Activated CD4-positive, alpha-beta T cell treated with anti-CD3 and anti-CD28 coated beads for 48 hours (primary cell): ENCODE data around the gene SLC9A8.

Experiments
- DNase-seq: peaks from one replicate; pipeline ENCODE4 v3.0.0-alpha.2; 2020

Gene SLC9A8

GRCh38 chr20:49818816-49819215, 6.2 kb downstream of the SLC9A8 start:
- no peak for DNase-seq

- no peak for DNase-seq
Observed at GRCh38 chr20:49819702-49820101, 7.1 kb downstream of the SLC9A8 start.

- DNase-seq: no peak
Observed at GRCh38 chr20:49821381-49821780, 8.8 kb downstream of the SLC9A8 start.

- DNase-seq: no peak
Observed at GRCh38 chr20:49821870-49822331, 9.3 kb downstream of the SLC9A8 start.

GRCh38 chr20:49823152-49823847, 10.7 kb downstream of the SLC9A8 start:
- no peak for DNase-seq

- no peak for DNase-seq
Observed at GRCh38 chr20:49824206-49824605, 11.6 kb downstream of the SLC9A8 start.

- no peak for DNase-seq
Observed at GRCh38 chr20:49825521-49826033, 12.9 kb downstream of the SLC9A8 start.

- no peak for DNase-seq
Observed at GRCh38 chr20:49831022-49831769, 18.6 kb downstream of the SLC9A8 start.

GRCh38 chr20:49831770-49832631, 19.4 kb downstream of the SLC9A8 start:
- DNase-seq: no peak

GRCh38 chr20:49832632-49833327, 20.2 kb downstream of the SLC9A8 start:
- no peak for DNase-seq

- DNase-seq: no peak
Observed at GRCh38 chr20:49833483-49833882, 20.9 kb downstream of the SLC9A8 start.

GRCh38 chr20:49835031-49835430, 22.4 kb downstream of the SLC9A8 start:
- no peak for DNase-seq

GRCh38 chr20:49838546-49838945, 25.9 kb downstream of the SLC9A8 start:
- no peak for DNase-seq

GRCh38 chr20:49843139-49843538, 30.5 kb downstream of the SLC9A8 start:
- DNase-seq: no peak

- no peak for DNase-seq
Observed at GRCh38 chr20:49843770-49844380, 31.2 kb downstream of the SLC9A8 start.

GRCh38 chr20:49845060-49845459, 32.4 kb downstream of the SLC9A8 start:
- no peak for DNase-seq

GRCh38 chr20:49846206-49846807, 33.7 kb downstream of the SLC9A8 start:
- peak; percentile 63 for DNase-seq

GRCh38 chr20:49850463-49851230, 38.0 kb downstream of the SLC9A8 start:
- no peak for DNase-seq

GRCh38 chr20:49851231-49851705, 38.6 kb downstream of the SLC9A8 start:
- no peak for DNase-seq

GRCh38 chr20:49851991-49852390, 39.4 kb downstream of the SLC9A8 start:
- no peak for DNase-seq
